HepG2 (cell line): ENCODE measurements around the gene DLL4. TPM values are rescaled to one million over a fixed set of nuclear protein-coding genes. Genes with fewer than 3 reads are reported as not detected.
A peak's percentile ranks its signal among the peaks of the same experiment; 100 is the strongest.

Experiments used
- ARNT2 ChIP-seq: sonication (generic); formaldehyde crosslinking; IDR thresholded peaks from 2 replicates; pipeline ENCODE4 v1.8.0; 2022; ENCODE audit warnings: mild to moderate bottlenecking, low read depth, missing genetic modification reagents, moderate library complexity
- EEA1 ChIP-seq: sonication (generic); formaldehyde crosslinking; IDR thresholded peaks from 2 replicates; pipeline ENCODE4 v1.5.1; 2020; ENCODE audit warnings: mild to moderate bottlenecking, missing genetic modification reagents, borderline replicate concordance
- FOXO4 ChIP-seq: sonication (generic); formaldehyde crosslinking; conservative IDR thresholded peaks from 2 replicates; pipeline ENCODE4 v1.8.1; 2023; ENCODE audit warnings: missing genetic modification reagents
- GATA4 ChIP-seq: sonication (generic); IDR thresholded peaks from 2 replicates; pipeline ENCODE4 v1.6.1; 2016; ENCODE audit warnings: antibody characterized with exemption, low read depth, borderline replicate concordance
- KLF16 ChIP-seq, 2 experiments: sonication (generic) in 1 of 2; formaldehyde crosslinking in 1 of 2; IDR thresholded peaks; 2 replicates each; pipeline versions ENCODE4 v1.6.1 to v1.8.0; 2016 to 2023; ENCODE audit warnings: missing genetic modification reagents in 2 of 2, missing compliant biosample characterization in 1 of 2
- MAFG ChIP-seq: sonication (generic); formaldehyde crosslinking; IDR thresholded peaks from 2 replicates; pipeline ENCODE4 v1.5.1; 2020; ENCODE audit warnings: mild to moderate bottlenecking, missing genetic modification reagents
- MED1 ChIP-seq: sonication (generic); formaldehyde crosslinking; IDR thresholded peaks from 2 replicates; pipeline ENCODE4 v1.4.0; 2020; ENCODE audit warnings: missing genetic modification reagents
- MEIS1 ChIP-seq: sonication (generic); formaldehyde crosslinking; IDR thresholded peaks from 2 replicates; pipeline ENCODE4 v1.9.0; 2021; ENCODE audit warnings: mild to moderate bottlenecking, missing genetic modification reagents, moderate library complexity, borderline replicate concordance
- MYNN ChIP-seq: sonication (generic); formaldehyde crosslinking; IDR thresholded peaks from 2 replicates; pipeline ENCODE4 v1.4.0; 2020; ENCODE audit warnings: mild to moderate bottlenecking, low read depth, missing genetic modification reagents
- POLR2G ChIP-seq: fragments of 200-400 bp; formaldehyde crosslinking; IDR thresholded peaks from 2 replicates; pipeline ENCODE4 v1.6.1; 2018; ENCODE audit warnings: mild to moderate bottlenecking, low read depth, low read length, moderate library complexity
- PPARG ChIP-seq: conservative IDR thresholded peaks from 2 replicates; pipeline ENCODE4 v1.6.1; 2016; ENCODE audit warnings: missing biosample characterization, missing genetic modification reagents
- RFX1 ChIP-seq: fragments of 450-650 bp; IDR thresholded peaks from 2 replicates; pipeline ENCODE4 v1.6.1; 2017
- SAFB2 ChIP-seq: sonication (generic); formaldehyde crosslinking; IDR thresholded peaks from 2 replicates; pipeline ENCODE4 v1.5.1; 2020; ENCODE audit warnings: missing genetic modification reagents, low read depth, mild to moderate bottlenecking, borderline replicate concordance
- TAF15 ChIP-seq: fragments of 200-400 bp; formaldehyde crosslinking; IDR thresholded peaks from one replicate; pipeline ENCODE4 v1.6.1; 2018; ENCODE audit warnings: mild to moderate bottlenecking, low read depth, low read length; ENCODE audit not compliant: poor library complexity, severe bottlenecking
- USF2 ChIP-seq, 2 experiments: sonication (generic) in 1 of 2; formaldehyde crosslinking in 1 of 2; IDR thresholded peaks; 2 replicates each; pipeline versions ENCODE4 v1.5.1 to v1.6.1; 2011 to 2020; ENCODE audit warnings: borderline replicate concordance in 1 of 2, low read depth in 1 of 2, low read length in 1 of 2, mild to moderate bottlenecking in 1 of 2, missing genetic modification reagents in 1 of 2, moderate library complexity in 1 of 2
- ZNF10 ChIP-seq: sonication (generic); formaldehyde crosslinking; IDR thresholded peaks from 2 replicates; pipeline ENCODE4 v1.4.0; 2020; ENCODE audit warnings: mild to moderate bottlenecking, low read depth, missing genetic modification reagents, borderline replicate concordance
- ZNF530 ChIP-seq: sonication (generic); formaldehyde crosslinking; IDR thresholded peaks from 2 replicates; pipeline ENCODE4 v1.5.0; 2020; ENCODE audit warnings: low read depth, mild to moderate bottlenecking, missing genetic modification reagents
- ZNF570 ChIP-seq: sonication (generic); formaldehyde crosslinking; IDR thresholded peaks from 2 replicates; pipeline ENCODE4 v1.4.0; 2020; ENCODE audit warnings: mild to moderate bottlenecking, missing genetic modification reagents, borderline replicate concordance
- ZSCAN25 ChIP-seq: sonication (generic); formaldehyde crosslinking; IDR thresholded peaks from 2 replicates; pipeline ENCODE4 v1.8.0; 2022; ENCODE audit warnings: mild to moderate bottlenecking, missing genetic modification reagents
- polyA plus RNA-seq, 8 experiments: library from polyadenylated mRNA; depleted of rRNA in 3 of 8; stranded (reverse) in 7 of 8; unstranded in 1 of 8; fragments of >200 nt; fragmentation: Illumina TruSeq in 4 of 8; extraction: Trizol in 4 of 8; gene quantifications; 2 replicates each; pipeline versions ENCODE4 v1.2.1 to v1.2.3, GENCODE V29; 2011 to 2016; ENCODE audit warnings: low read depth in 4 of 8, missing spikeins in 1 of 8, mixed read lengths in 1 of 8; ENCODE audit not compliant: insufficient read depth in 1 of 8
- total RNA-seq, 5 experiments: library from RNA; depleted of rRNA; stranded (reverse); fragments of >200 nt; fragmentation: Illumina TruSeq; extraction: Trizol; gene quantifications; 2 replicates each; pipeline ENCODE4 v1.2.3, GENCODE V29; 2016; ENCODE audit warnings: low read depth in 1 of 5
- TF ChIP-seq, protein P1 (sequence below): sonication (generic); formaldehyde crosslinking; IDR thresholded peaks from 2 replicates; pipeline ENCODE4 v1.4.0; 2020; ENCODE audit warnings: missing genetic modification reagents, mild to moderate bottlenecking, borderline replicate concordance
- TF ChIP-seq, protein P2 (sequence below): sonication (generic); formaldehyde crosslinking; IDR thresholded peaks from 2 replicates; pipeline ENCODE4 v1.4.0; 2020; ENCODE audit warnings: missing genetic modification reagents

The DLL4 gene
- total and polyA plus RNA-seq, 2 of the 13 experiments (the other 11 are each of a cell fraction or from before 2014, with no cell fraction given): 0.20 to 0.25 TPM

GRCh38 chr15:40906091-40906990, 22.8 kb upstream of the DLL4 start (continued):
- no peak for TF ChIP-seq USF2 (IDR thresholded peaks at IDR 0.05; ENCODE audit: low read depth, low read length)
- no peak for TF ChIP-seq USF2 (CRISPR knock-in tag; IDR thresholded peaks at IDR 0.05; ENCODE audit: borderline replicate concordance)
- TF ChIP-seq SAFB2 (CRISPR knock-in tag): no peak
- no peak for TF ChIP-seq POLR2G
- TF ChIP-seq KLF16 (CRISPR knock-in tag; IDR thresholded peaks at IDR 0.05): peak in 1 of 2 experiments; percentile 76; a peak in 2 of 4 replicates
- peak; percentile 23; the same call in 1 of the 2 replicates for TF ChIP-seq ZSCAN25 (CRISPR knock-in tag)
- TF ChIP-seq MEIS1 (CRISPR knock-in tag): no peak
- TF ChIP-seq, protein P1, sequence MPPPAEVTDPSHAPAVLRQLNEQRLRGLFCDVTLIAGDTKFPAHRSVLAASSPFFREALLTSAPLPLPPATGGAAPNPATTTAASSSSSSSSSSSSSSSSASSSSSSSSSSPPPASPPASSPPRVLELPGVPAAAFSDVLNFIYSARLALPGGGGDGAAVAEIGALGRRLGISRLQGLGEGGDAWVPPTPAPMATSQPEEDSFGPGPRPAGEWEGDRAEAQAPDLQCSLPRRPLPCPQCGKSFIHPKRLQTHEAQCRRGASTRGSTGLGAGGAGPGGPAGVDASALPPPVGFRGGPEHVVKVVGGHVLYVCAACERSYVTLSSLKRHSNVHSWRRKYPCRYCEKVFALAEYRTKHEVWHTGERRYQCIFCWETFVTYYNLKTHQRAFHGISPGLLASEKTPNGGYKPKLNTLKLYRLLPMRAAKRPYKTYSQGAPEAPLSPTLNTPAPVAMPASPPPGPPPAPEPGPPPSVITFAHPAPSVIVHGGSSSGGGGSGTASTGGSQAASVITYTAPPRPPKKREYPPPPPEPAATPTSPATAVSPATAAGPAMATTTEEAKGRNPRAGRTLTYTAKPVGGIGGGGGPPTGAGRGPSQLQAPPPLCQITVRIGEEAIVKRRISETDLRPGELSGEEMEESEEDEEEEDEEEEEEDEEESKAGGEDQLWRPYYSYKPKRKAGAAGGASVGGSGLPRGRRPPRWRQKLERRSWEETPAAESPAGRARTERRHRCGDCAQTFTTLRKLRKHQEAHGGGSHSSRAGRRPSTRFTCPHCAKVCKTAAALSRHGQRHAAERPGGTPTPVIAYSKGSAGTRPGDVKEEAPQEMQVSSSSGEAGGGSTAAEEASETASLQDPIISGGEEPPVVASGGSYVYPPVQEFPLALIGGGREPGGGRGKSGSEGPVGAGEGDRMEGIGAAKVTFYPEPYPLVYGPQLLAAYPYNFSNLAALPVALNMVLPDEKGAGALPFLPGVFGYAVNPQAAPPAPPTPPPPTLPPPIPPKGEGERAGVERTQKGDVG (CRISPR knock-in tag): no peak
- no peak for TF ChIP-seq MAFG (CRISPR knock-in tag)
- TF ChIP-seq, protein P2, sequence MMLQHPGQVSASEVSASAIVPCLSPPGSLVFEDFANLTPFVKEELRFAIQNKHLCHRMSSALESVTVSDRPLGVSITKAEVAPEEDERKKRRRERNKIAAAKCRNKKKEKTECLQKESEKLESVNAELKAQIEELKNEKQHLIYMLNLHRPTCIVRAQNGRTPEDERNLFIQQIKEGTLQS (CRISPR knock-in tag): no peak
- no peak for TF ChIP-seq ZNF10 (CRISPR knock-in tag)
- TF ChIP-seq ZNF570: no peak
- no peak for TF ChIP-seq EEA1 (CRISPR knock-in tag)
- no peak for TF ChIP-seq TAF15
- no peak for TF ChIP-seq FOXO4 (CRISPR knock-in tag)
- TF ChIP-seq MYNN (CRISPR knock-in tag): no peak
- no peak for TF ChIP-seq GATA4
- no peak for TF ChIP-seq ZNF530 (CRISPR knock-in tag)
- no peak for TF ChIP-seq PPARG (CRISPR knock-in tag)
- TF ChIP-seq MED1 (CRISPR knock-in tag): peak; percentile 60
- TF ChIP-seq RFX1: no peak
- 0 out of 2 replicates have a peak, but pooled peaks have one; percentile 33 for TF ChIP-seq ARNT2 (CRISPR knock-in tag)
